HCT116 (cell line): ENCODE measurements around the gene TWIST1. TPM values are rescaled to one million over a fixed set of nuclear protein-coding genes. Genes with fewer than 3 reads are reported as not detected.

Source experiments
- ATAC-seq: fragments of 200-7000 bp; cut with Tn5 transposase; 2 replicates; pipeline ENCODE4 v1.9.1; 2020; ENCODE audit warnings: mild to moderate bottlenecking, moderate library complexity
- BruUV-seq: library from RNA; stranded (reverse); fragments of 400-500 nt; replicated peaks from 2 replicates; lab custom pipeline; 2021; lab: Mats Ljungman, UMichigan
- CTCF ChIA-PET: fragments of 300-600 bp; sonication (Branson Sonifier 250); formaldehyde crosslinking; loops from one replicate; lab custom pipeline; 2021; ENCODE audit warnings: antibody characterized with exemption; lab: Charles Lee
- POLR2A ChIA-PET: fragments of 300-600, 350-600 bp; sonication (Branson Sonifier 250); formaldehyde crosslinking; loops from one replicate; lab custom pipeline; 2021; ENCODE audit warnings: antibody characterized with exemption; lab: Charles Lee
- RAD21 ChIA-PET, 2 experiments: fragments of 300-600 bp; sonication (Branson Sonifier 250); formaldehyde crosslinking; loops; one replicate each; lab custom pipeline; 2023; ENCODE audit warnings: low total read pairs in 2 of 2; ENCODE audit not compliant: uncharacterized antibody in 2 of 2, unreplicated experiment in 2 of 2, low non-redundant PET in 1 of 2; lab: Charles Lee
- DNase-seq: peaks from one replicate; pipeline ENCODE4 v3.0.0-alpha.2; 2010; ENCODE audit warnings: low read depth, low spot score
- H2AFZ ChIP-seq: fragments of 200-600 bp; shearing (Covaris generic), sonication (generic); 2 replicates; pipeline ENCODE4 v1.6.1; 2017; ENCODE audit warnings: low read depth, mixed run types, mixed read lengths, antibody characterized with exemption, low read length; ENCODE audit not compliant: poor library complexity, severe bottlenecking
- H3K27ac ChIP-seq: 2 replicates; pipeline ENCODE4 v1.5.1; 2012; ENCODE audit warnings: low read depth, low read length
- H3K27me3 ChIP-seq: fragments of 200-600 bp; sonication (generic); 2 replicates; pipeline ENCODE4 v1.6.1; 2016; ENCODE audit warnings: mixed run types, low read length, mixed read lengths; ENCODE audit not compliant: insufficient read depth
- H3K36me3 ChIP-seq, 2 experiments: fragments of 200-500 bp in 1 of 2; fragments of 200-600 bp in 1 of 2; sonication (Bioruptor generic) in 1 of 2; sonication (generic) in 1 of 2; 2 replicates each; pipeline versions ENCODE4 v1.5.1 to v1.6.1; 2014 to 2016; ENCODE audit warnings: low read length in 2 of 2, inconsistent platforms in 1 of 2, mixed read lengths in 1 of 2, mixed run types in 1 of 2; ENCODE audit not compliant: insufficient read depth in 2 of 2, control insufficient read depth in 1 of 2
- H3K4me1 ChIP-seq, 2 experiments: fragments of 200-600 bp in 1 of 2; sonication (generic) in 1 of 2; 2 replicates each; pipeline versions ENCODE4 v1.5.1 to v1.6.1; 2012 to 2017; ENCODE audit warnings: low read length in 2 of 2, inconsistent platforms in 1 of 2, mild to moderate bottlenecking in 1 of 2, mixed read lengths in 1 of 2, mixed run types in 1 of 2, moderate library complexity in 1 of 2; ENCODE audit not compliant: insufficient read depth in 2 of 2, control insufficient read depth in 1 of 2
- H3K4me2 ChIP-seq: fragments of 200-600 bp; sonication (generic); 2 replicates; pipeline ENCODE4 v1.6.1; 2017; ENCODE audit warnings: mixed run types, low read length, mixed read lengths
- H3K4me3 ChIP-seq, 2 experiments: fragments of 200-600 bp in 1 of 2; sonication (generic) in 1 of 2; replicated peaks in 1 of 2; 2 replicates each; pipeline ENCODE4 v1.5.1; 2011 to 2016; ENCODE audit warnings: low read length in 2 of 2, control low read depth in 1 of 2, low read depth in 1 of 2, mild to moderate bottlenecking in 1 of 2, mixed read lengths in 1 of 2, mixed run types in 1 of 2
- H3K79me2 ChIP-seq: fragments of 200-600 bp; sonication (generic); 2 replicates; pipeline ENCODE4 v1.6.1; 2017; ENCODE audit warnings: mild to moderate bottlenecking, mixed run types, low read length, moderate library complexity, mixed read lengths; ENCODE audit not compliant: insufficient read depth
- H3K9ac ChIP-seq: fragments of 200-600 bp; sonication (generic); 2 replicates; pipeline ENCODE4 v1.6.1; 2016; ENCODE audit warnings: low read length, mixed read lengths
- H3K9me2 ChIP-seq: fragments of 200-600 bp; sonication (generic), shearing (Covaris generic); 2 replicates; pipeline ENCODE4 v1.6.1; 2017; ENCODE audit warnings: mixed run types, mild to moderate bottlenecking, moderate library complexity; ENCODE audit not compliant: insufficient read depth
- H3K9me3 ChIP-seq, 2 experiments: fragments of 200-500 bp in 1 of 2; fragments of 200-600 bp in 1 of 2; sonication (Bioruptor generic) in 1 of 2; sonication (generic) in 1 of 2; 2 replicates each; pipeline ENCODE4 v1.6.1; 2014 to 2017; ENCODE audit warnings: low read length in 2 of 2, mixed read lengths in 2 of 2, inconsistent platforms in 1 of 2, low read depth in 1 of 2, mild to moderate bottlenecking in 1 of 2, mixed run types in 1 of 2, moderate library complexity in 1 of 2; ENCODE audit not compliant: control insufficient read depth in 1 of 2, insufficient read depth in 1 of 2
- H4K20me1 ChIP-seq: fragments of 200-600 bp; sonication (generic), shearing (Covaris generic); 2 replicates; pipeline ENCODE4 v1.6.1; 2017; ENCODE audit warnings: mixed run types, mild to moderate bottlenecking, moderate library complexity; ENCODE audit not compliant: insufficient read depth
- ATF3 ChIP-seq: IDR thresholded peaks from 2 replicates; pipeline ENCODE4 v1.6.1; 2012
- CBX3 ChIP-seq: IDR thresholded peaks from 2 replicates; pipeline ENCODE4 v1.6.1; 2012; ENCODE audit warnings: low read depth
- CEBPB ChIP-seq: IDR thresholded peaks from 2 replicates; pipeline ENCODE4 v1.6.1; 2012; ENCODE audit warnings: low read depth
- EZH2 ChIP-seq: fragments of 200-600 bp; sonication (generic); IDR thresholded peaks from 2 replicates; pipeline ENCODE4 v1.6.1; 2017; ENCODE audit warnings: antibody characterized with exemption, mixed run types
- EZH2phosphoT487 ChIP-seq: fragments of 200-600 bp; IDR thresholded peaks from 2 replicates; pipeline ENCODE4 v1.6.1; 2018; ENCODE audit warnings: antibody characterized with exemption, borderline replicate concordance
- JUND ChIP-seq: IDR thresholded peaks from 2 replicates; pipeline ENCODE4 v1.6.1; 2012
- POLR2A ChIP-seq: IDR thresholded peaks from 2 replicates; pipeline ENCODE4 v1.7.0; 2011; ENCODE audit warnings: borderline replicate concordance; ENCODE audit not compliant: insufficient read depth, insufficient read length; ENCODE audit errors: extremely low read depth
- POLR2AphosphoS5 ChIP-seq: IDR thresholded peaks from 2 replicates; pipeline ENCODE4 v1.6.1; 2011; ENCODE audit warnings: mild to moderate bottlenecking, low read depth, low read length, moderate library complexity
- RAD21 ChIP-seq: IDR thresholded peaks from 2 replicates; pipeline ENCODE4 v1.6.1; 2012; ENCODE audit warnings: low read depth, mild to moderate bottlenecking
- SIN3A ChIP-seq: IDR thresholded peaks from 2 replicates; pipeline ENCODE4 v1.6.1; 2012; ENCODE audit warnings: low read depth
- SP1 ChIP-seq: IDR thresholded peaks from 2 replicates; pipeline ENCODE4 v1.6.1; 2012; ENCODE audit warnings: low read depth
- SRF ChIP-seq: IDR thresholded peaks from 2 replicates; pipeline ENCODE4 v1.6.1; 2012; ENCODE audit warnings: low read depth
- TCF7L2 ChIP-seq: IDR thresholded peaks from 2 replicates; pipeline ENCODE4 v1.7.0; 2011; ENCODE audit warnings: borderline replicate concordance, inconsistent platforms; ENCODE audit not compliant: insufficient read depth, insufficient read length; ENCODE audit errors: extremely low read depth
- YY1 ChIP-seq: IDR thresholded peaks from 2 replicates; pipeline ENCODE4 v1.6.1; 2011; ENCODE audit warnings: low read length, low read depth, moderate library complexity, mild to moderate bottlenecking; ENCODE audit not compliant: insufficient replicate concordance; ENCODE audit errors: extremely low read depth
- ZFX ChIP-seq: fragments of 450-650 bp; IDR thresholded peaks from 2 replicates; pipeline ENCODE4 v1.6.1; 2017
- ZNF274 ChIP-seq: fragments of 200-500 bp; sonication (Bioruptor generic); IDR thresholded peaks from 2 replicates; pipeline ENCODE4 v1.6.1; 2014; ENCODE audit warnings: mild to moderate bottlenecking, low read depth, low read length, inconsistent platforms
- intact Hi-C: fragments of 100-400 bp; cut with micrococcal nuclease; formaldehyde crosslinking; loops from 2 replicates; pipeline ENCODE4 v1.10.0; 2022
- total RNA-seq: library from RNA; stranded (reverse); gene quantifications from one replicate; pipeline ENCODE4 v1.2.1, GENCODE V29; 2021; ENCODE audit not compliant: unreplicated experiment
- TF ChIP-seq, protein P1 (sequence below): IDR thresholded peaks from 2 replicates; pipeline ENCODE4 v1.6.1; 2011; ENCODE audit warnings: mild to moderate bottlenecking, low read length, moderate library complexity; ENCODE audit not compliant: insufficient replicate concordance; ENCODE audit errors: extremely low read depth

The TWIST1 gene
- total RNA-seq, 1 experiment from 2014 or later: 0.86 TPM

DNA sequence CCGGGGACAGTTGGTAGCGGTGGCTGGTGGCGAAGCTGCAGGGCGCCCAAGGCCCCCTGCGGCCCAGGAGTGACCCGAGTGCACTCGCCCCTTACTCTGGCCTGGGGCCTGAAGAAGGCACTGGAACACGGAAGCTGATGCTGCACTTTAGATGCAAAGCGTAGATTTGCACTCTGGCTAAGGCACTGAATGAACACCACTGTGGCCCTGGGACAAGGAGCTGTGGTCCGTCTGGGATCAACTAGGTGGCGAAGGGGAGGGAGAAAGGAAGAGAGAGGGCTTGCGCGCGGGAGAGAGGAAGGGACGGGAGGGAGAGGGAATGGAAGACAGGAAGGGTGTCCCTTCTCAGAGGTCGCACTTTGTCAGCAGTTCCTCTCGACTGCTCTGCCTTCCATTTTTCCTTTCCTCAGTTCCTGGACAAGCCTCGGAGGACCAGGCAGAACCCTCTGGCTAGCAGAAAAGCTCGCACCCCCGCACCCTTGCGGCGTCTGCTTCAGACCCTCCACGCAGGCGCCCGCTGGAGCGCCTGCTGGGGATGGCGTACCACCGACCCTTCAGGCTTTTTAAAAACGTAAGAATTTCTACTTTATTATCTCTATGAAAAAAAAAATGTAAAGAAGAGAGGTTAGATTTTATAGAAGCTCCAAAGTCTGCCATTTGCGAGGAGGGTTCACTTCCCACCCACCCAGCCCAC is 26.6 kb upstream of the TWIST1 start:
- Histone ChIP-seq H3K4me2 (no peak overlapping the region), H3K9ac (no peak overlapping the region), H3K9me3 (no peaks in the 10 kb centered on the region), H4K20me1 (no peaks in the 10 kb centered on the region), H3K27me3 (no peaks in the 10 kb centered on the region), H3K27ac (no peak overlapping the region), H3K79me2 (no peaks in the 10 kb centered on the region), H3K4me1 (no peaks in the 10 kb centered on the region), H3K36me3 (no peaks in the 10 kb centered on the region), H3K4me3 (no peak overlapping the region), H2AFZ (no peak overlapping the region), H3K9me2 (no peaks in the 10 kb centered on the region)
- DNase-seq: no peak
- POLR2A ChIA-PET: no interaction called here
- CTCF ChIA-PET: no interaction called here
- no peak for TF ChIP-seq JUND
- TF ChIP-seq TCF7L2: no peak
- TF ChIP-seq, protein P1, sequence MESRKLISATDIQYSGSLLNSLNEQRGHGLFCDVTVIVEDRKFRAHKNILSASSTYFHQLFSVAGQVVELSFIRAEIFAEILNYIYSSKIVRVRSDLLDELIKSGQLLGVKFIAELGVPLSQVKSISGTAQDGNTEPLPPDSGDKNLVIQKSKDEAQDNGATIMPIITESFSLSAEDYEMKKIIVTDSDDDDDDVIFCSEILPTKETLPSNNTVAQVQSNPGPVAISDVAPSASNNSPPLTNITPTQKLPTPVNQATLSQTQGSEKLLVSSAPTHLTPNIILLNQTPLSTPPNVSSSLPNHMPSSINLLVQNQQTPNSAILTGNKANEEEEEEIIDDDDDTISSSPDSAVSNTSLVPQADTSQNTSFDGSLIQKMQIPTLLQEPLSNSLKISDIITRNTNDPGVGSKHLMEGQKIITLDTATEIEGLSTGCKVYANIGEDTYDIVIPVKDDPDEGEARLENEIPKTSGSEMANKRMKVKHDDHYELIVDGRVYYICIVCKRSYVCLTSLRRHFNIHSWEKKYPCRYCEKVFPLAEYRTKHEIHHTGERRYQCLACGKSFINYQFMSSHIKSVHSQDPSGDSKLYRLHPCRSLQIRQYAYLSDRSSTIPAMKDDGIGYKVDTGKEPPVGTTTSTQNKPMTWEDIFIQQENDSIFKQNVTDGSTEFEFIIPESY: no peak
- TF ChIP-seq EZH2phosphoT487: no peak
- no peak for TF ChIP-seq YY1
- no peak for TF ChIP-seq POLR2AphosphoS5
- TF ChIP-seq CBX3: no peak
- no peak for TF ChIP-seq RAD21
- no peak for TF ChIP-seq EZH2
- no peak for TF ChIP-seq POLR2A
- no peak for TF ChIP-seq CEBPB
- no peak for TF ChIP-seq SIN3A
- TF ChIP-seq ATF3: no peak
- no peak for TF ChIP-seq ZNF274
- TF ChIP-seq SP1: no peak
- no peak for TF ChIP-seq SRF
- no peak for TF ChIP-seq ZFX
- RAD21 ChIA-PET: no interaction called here
- intact Hi-C loops: no loop called here
- ATAC-seq: no peak
- no TSS peak for BruUV-seq
